HFFc6 (cell line): ENCODE measurements around the gene TARS3. TPM values are rescaled to one million over a fixed set of nuclear protein-coding genes. Genes with fewer than 3 reads are reported as not detected.
"Not testable (repeated sequence)": the region's sequence is repeated elsewhere in the genome, so short reads cannot be mapped to it uniquely, and the experiment has no call there.

Experiments
- DNase-seq: peaks from one replicate; pipeline ENCODE4 v3.0.0-alpha.2; 2018
- H3K27ac Mint-ChIP-seq: 2 replicates; pipeline ENCODE4 v1.8.0; 2020; ENCODE audit warnings: mild to moderate bottlenecking, mixed read lengths
- H3K27me3 Mint-ChIP-seq: 2 replicates; pipeline ENCODE4 v1.8.0; 2021; ENCODE audit warnings: mild to moderate bottlenecking, moderate library complexity, mixed read lengths; ENCODE audit not compliant: insufficient read depth
- H3K36me3 Mint-ChIP-seq: 2 replicates; pipeline ENCODE4 v1.8.0; 2021; ENCODE audit warnings: low read depth, mixed read lengths
- H3K4me1 Mint-ChIP-seq: 2 replicates; pipeline ENCODE4 v1.8.0; 2020; ENCODE audit warnings: low read depth, mixed read lengths
- H3K4me3 Mint-ChIP-seq: 2 replicates; pipeline ENCODE4 v1.8.0; 2020; ENCODE audit warnings: mild to moderate bottlenecking, moderate library complexity, mixed read lengths
- H3K9me3 Mint-ChIP-seq: 2 replicates; pipeline ENCODE4 v1.8.0; 2020; ENCODE audit warnings: mild to moderate bottlenecking, mixed read lengths
- long read RNA-seq: library from polyadenylated mRNA; unstranded; transcript quantifications from one replicate; pipeline ENCODE4 v2.0.0, GENCODE V29; 2019
- total RNA-seq, 6 experiments: library from RNA; stranded (reverse); fragmentation: NEBNext Ultra II Directional; extraction: Animal tissue kit (Norgen Biotek cat#: 25700); gene quantifications; 2 replicates in 1 of 6; 3 replicates in 5 of 6; pipeline ENCODE4 v1.2.3, GENCODE V29; 2021
- TF ChIP-seq, protein P1 (sequence below): fragments of 200-600 bp; sonication (generic); IDR thresholded peaks from 2 replicates; pipeline ENCODE4 v1.5.0; 2021; ENCODE audit warnings: antibody characterized with exemption, mild to moderate bottlenecking

Gene TARS3
- total RNA-seq = 1 to 10 TPM; 6.7 to 9.1 (median 7.8) TPM
- long read RNA-seq, transcript TARSL2-201 (19 exons, 3,610 nt) = major isoform, 5 of 17 reads
- long read RNA-seq, partial matches to known transcripts = 11 of 17 reads
- long read RNA-seq, other reads (novel, unspliced or antisense) = 1 of 17 reads

DNA sequence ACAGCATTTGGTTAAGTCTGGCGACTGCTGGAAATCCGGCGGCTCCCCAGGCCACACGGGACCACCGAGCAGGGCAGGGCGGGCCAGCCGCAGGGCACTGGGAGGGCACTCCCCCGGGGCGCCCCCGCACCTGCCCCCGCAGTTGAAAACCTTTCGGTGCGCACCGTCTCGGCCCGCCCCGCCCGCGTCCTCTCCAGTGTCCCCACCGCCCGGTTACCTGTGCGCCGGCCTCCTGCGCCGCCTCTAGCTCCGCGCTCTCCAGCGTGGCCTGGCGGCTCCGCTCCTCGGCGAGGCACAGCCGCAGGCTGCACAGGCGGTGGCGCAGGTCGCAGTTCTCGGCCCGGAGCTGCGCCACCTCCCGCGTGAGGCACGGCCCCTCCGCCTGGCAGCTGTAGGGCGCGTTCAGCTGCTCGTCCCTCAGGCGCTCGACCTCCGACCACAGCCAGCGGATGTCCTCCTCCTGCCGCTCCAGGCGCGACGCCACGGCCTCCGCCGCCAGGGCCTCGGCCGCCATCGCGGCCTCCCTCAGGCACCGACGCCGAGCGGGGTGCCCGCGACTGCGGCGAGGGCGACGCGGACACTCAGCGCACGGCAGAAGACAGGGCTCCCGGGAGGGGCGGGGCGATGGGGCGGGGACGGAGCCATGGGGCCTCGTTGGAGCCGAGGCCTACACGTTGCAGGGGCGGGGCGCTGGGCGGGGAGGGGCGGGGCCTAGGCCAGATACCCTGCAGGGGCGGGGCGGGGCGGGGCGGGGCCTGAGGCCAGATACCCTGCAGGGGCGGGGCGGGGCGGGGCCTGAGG is at the start of gene TARS3:
Gene TARS3 (minus strand): TSS at position 600 of the 801 bp plus-strand sequence. CDS start 86 bp downstream, at position 514.
- Mint-ChIP-seq H3K27ac (peak within 1 kb of the TSS; percentile 79), H3K27me3 (no peaks in the 10 kb centered on the region), H3K4me1 (peaks cover 14% of the 10 kb centered on the region), H3K4me3 (peak within 1 kb of the TSS; percentile 93), H3K9me3 (no peaks in the 10 kb centered on the region), H3K36me3 (peaks cover 16% of the 10 kb centered on the region)
- peak; percentile 79 for DNase-seq
- TF ChIP-seq, protein P1, sequence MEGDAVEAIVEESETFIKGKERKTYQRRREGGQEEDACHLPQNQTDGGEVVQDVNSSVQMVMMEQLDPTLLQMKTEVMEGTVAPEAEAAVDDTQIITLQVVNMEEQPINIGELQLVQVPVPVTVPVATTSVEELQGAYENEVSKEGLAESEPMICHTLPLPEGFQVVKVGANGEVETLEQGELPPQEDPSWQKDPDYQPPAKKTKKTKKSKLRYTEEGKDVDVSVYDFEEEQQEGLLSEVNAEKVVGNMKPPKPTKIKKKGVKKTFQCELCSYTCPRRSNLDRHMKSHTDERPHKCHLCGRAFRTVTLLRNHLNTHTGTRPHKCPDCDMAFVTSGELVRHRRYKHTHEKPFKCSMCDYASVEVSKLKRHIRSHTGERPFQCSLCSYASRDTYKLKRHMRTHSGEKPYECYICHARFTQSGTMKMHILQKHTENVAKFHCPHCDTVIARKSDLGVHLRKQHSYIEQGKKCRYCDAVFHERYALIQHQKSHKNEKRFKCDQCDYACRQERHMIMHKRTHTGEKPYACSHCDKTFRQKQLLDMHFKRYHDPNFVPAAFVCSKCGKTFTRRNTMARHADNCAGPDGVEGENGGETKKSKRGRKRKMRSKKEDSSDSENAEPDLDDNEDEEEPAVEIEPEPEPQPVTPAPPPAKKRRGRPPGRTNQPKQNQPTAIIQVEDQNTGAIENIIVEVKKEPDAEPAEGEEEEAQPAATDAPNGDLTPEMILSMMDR = peak; percentile 19; the same call in 1 of the 2 replicates

GRCh38 chr15:101773496-101774100 is 49.3 kb upstream of the TARS3 start:
- Mint-ChIP-seq H3K27me3 (peaks cover 19% of the 10 kb centered on the region), H3K4me1 (no peaks in the 10 kb centered on the region), H3K27ac (no peak overlapping the region), H3K4me3 (no peak overlapping the region), H3K36me3 (no peaks in the 10 kb centered on the region), H3K9me3 (no peaks in the 10 kb centered on the region)
- DNase-seq = no peak
- TF ChIP-seq, protein P1 = 0 out of 2 replicates have a peak, but pooled peaks have one; percentile 28

DNA sequence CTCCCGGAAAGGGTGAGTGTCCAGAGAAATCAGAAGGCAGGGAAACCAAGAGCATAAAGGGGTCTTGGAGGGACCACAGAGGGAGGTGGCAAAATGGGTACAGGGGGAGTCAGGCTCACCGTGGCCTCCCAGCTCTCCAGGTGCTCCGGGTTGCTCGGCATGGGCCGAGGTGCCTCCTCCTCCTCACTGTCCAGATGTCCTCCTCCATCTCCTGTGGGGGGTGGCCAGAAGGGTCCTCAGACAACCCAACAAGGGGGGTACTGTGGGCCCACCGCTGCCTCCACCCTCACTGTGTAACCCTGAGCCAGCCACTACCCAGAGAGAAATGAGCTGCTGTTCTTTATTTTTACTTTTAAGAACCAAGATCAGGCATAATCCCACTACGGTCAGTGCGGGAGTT is 48.6 kb upstream of the TARS3 start:
- no peak overlapping the region for H3K27ac Mint-ChIP-seq
- H3K36me3 Mint-ChIP-seq = no peaks in the 10 kb centered on the region
- H3K4me1 Mint-ChIP-seq = no peaks in the 10 kb centered on the region
- TF ChIP-seq, protein P1 = no peak
- no peaks in the 10 kb centered on the region for H3K9me3 Mint-ChIP-seq
- no peak overlapping the region for H3K4me3 Mint-ChIP-seq
- DNase-seq = no peak
- H3K27me3 Mint-ChIP-seq = peaks cover 17% of the 10 kb centered on the region

DNA sequence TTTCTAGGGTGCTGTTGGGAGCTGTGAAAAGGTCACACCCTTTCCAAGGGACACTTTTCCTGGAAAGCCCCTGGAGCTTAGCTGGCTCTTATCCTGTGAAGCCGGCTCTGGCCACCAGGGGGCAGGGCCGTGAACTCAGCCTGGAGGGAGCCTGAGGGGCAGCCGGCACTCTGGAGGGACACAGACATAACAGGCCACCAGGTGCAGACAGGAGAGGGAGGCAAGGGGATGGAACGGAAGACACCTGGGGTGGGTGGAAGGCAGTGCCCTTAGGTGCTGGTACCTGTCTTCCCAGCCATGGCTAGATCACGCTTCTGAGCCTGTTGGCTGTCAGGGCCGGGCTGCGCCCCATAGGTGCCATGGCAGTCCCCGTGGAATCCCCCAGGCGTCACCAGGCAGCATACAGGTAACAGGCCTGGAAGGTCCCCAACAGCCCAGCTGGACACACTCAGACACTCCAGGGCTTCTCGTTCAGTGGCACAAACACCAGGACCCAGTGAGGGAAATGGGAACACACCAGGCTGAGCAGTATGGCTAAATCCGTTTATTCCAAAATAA is 42.9 kb upstream of the TARS3 start:
- H3K36me3 Mint-ChIP-seq, H3K27me3 Mint-ChIP-seq, H3K9me3 Mint-ChIP-seq, H3K27ac Mint-ChIP-seq, DNase-seq, H3K4me1 Mint-ChIP-seq, H3K4me3 Mint-ChIP-seq: not testable (repeated sequence)

GRCh38 chr15:101765772-101766456 is 41.6 kb upstream of the TARS3 start:
- DNase-seq = no peak
- H3K36me3 Mint-ChIP-seq = no peaks in the 10 kb centered on the region; the same call in 1 of the 2 replicates
- peaks cover 5% of the 10 kb centered on the region for H3K9me3 Mint-ChIP-seq
- no peaks in the 10 kb centered on the region for H3K4me1 Mint-ChIP-seq
- no peak overlapping the region for H3K4me3 Mint-ChIP-seq
- TF ChIP-seq, protein P1 = no peak
- H3K27me3 Mint-ChIP-seq = no peaks in the 10 kb centered on the region; the same call in 1 of the 2 replicates
- H3K27ac Mint-ChIP-seq = no peak overlapping the region

GRCh38 chr15:101765340-101765671 is 41.0 kb upstream of the TARS3 start:
- not testable (repeated sequence) for H3K9me3 Mint-ChIP-seq, H3K27me3 Mint-ChIP-seq

GRCh38 chr15:101764669-101765339 is 40.5 kb upstream of the TARS3 start:
- not testable (repeated sequence) for H3K4me3 Mint-ChIP-seq, H3K27ac Mint-ChIP-seq, H3K36me3 Mint-ChIP-seq, H3K4me1 Mint-ChIP-seq, H3K27me3 Mint-ChIP-seq, H3K9me3 Mint-ChIP-seq, DNase-seq

More at GRCh38 chr15:101765340-101765671, 41.0 kb upstream of the TARS3 start:
- not testable (repeated sequence) for DNase-seq, H3K27ac Mint-ChIP-seq, H3K36me3 Mint-ChIP-seq, H3K4me3 Mint-ChIP-seq, H3K4me1 Mint-ChIP-seq

DNA sequence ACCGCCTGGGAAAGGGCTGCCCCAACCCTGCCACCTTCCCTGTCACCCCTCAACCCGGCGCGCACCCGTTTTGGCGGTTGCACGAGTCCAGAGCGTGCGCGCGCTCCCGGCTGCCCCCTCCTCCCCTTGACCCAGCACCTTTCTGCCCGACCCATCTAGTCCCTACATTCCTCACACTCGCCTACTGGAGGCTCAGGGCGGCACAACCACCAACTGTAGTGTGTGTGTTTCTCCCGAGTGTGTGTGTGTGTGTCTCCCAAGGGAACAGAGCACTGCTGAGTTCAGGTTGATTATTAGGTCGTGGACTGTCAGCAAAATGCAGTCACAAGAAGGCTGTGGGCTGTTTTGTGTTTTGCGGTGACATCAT is 22.4 kb upstream of the TARS3 start:
- H3K36me3 Mint-ChIP-seq, H3K9me3 Mint-ChIP-seq, H3K27me3 Mint-ChIP-seq, DNase-seq, H3K27ac Mint-ChIP-seq: not testable (repeated sequence)
- Mint-ChIP-seq H3K4me1 (peaks cover 12% of the 10 kb centered on the region), H3K4me3 (peak overlapping the region; percentile 64; the same call in 1 of the 2 replicates)

GRCh38 chr15:101734837-101735236 is 10.6 kb upstream of the TARS3 start:
- not testable (repeated sequence) for H3K27ac Mint-ChIP-seq, H3K27me3 Mint-ChIP-seq, H3K9me3 Mint-ChIP-seq, H3K4me3 Mint-ChIP-seq, H3K36me3 Mint-ChIP-seq, DNase-seq, H3K4me1 Mint-ChIP-seq
